Fibroblast of lung (primary cell): ENCODE results near the gene PITX2.

Experiments used
- CTCF ChIP-seq, 2 donors: IDR thresholded peaks in 1 of 2; conservative IDR thresholded peaks in 1 of 2; 1 replicate in 1 of 2; 2 replicates in 1 of 2; pipeline ENCODE4 v1.5.1; 2011 to 2012; ENCODE audit warnings: low read length in 2 of 2, control low read depth in 1 of 2, inconsistent platforms in 1 of 2, low read depth in 1 of 2, mild to moderate bottlenecking in 1 of 2
- EZH2 ChIP-seq: IDR thresholded peaks from 2 replicates; pipeline ENCODE4 v1.5.1; 2012; ENCODE audit warnings: low read length, control low read depth, mild to moderate bottlenecking; ENCODE audit errors: missing control alignments

- TF ChIP-seq CTCF (conservative IDR thresholded peaks at IDR 0.05 in 1 of 2, IDR thresholded peaks at IDR 0.05 in 1 of 2; ENCODE audit: low read depth in 1 of 2, low read length in 2 of 2) (no peak), EZH2 (peak; percentile 46)
These were observed 11.7 kb upstream of the PITX2 start for GRCh38 chr4:110634350-110635162.
